ENCODE results near the gene LKAAEAR1.

LKAAEAR1 gene

DNA sequence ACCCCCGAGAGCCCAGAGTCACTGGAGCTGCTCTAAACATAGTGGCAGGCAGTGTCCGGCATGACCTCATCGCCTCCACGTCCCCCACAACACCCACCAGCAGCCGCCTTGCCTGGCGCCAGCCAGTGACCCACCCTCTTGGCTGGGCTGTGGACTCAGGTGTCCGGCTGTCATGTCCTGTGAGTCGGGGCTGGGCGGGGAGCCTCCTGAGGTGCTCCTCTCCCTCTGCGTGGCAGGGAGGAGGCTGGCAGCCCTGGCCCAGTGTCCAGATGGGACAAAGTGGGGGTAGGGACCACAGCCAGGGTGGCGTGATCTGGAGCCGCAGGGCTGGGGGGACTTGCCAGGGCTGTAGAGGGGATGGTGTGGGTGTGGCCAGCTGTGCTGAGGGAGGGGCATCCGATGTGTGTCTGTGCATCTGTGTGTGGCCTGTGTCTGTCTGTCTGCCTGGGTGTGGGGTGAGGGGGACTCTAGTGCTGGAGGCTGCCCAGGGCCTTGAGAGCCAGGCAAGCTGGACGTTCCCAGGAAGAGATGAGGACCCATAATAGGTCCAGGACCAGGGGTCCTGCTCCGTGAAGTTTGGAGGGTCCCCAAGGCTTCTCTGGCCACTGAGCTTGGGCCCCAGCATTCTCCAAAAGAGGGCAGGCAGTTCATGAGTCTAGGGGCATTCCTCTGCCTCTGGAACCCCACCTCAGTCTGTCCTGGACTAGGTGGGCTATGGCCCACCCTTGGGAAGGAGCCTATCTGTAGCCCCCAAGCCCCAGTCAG, 32.5 kb downstream of the LKAAEAR1 start:
- H3K4me1 ChIP-seq (ENCODE audit: control insufficient read depth in 5 of 5, insufficient read depth in 5 of 5, low read length in 5 of 5): peaks cover 0 to 66% (median 20%) of the 10 kb centered on the region in 5 donors
- peak overlapping the region in 2 of 5 donors; percentile 15 to 65 for H3K4me3 ChIP-seq (ENCODE audit: low read depth in 1 of 5, low read length in 5 of 5)
- H3K36me3 ChIP-seq (ENCODE audit: control insufficient read depth in 5 of 5, insufficient read depth in 5 of 5, low read length in 5 of 5): peaks cover 0 to 5% (median 0%) of the 10 kb centered on the region in 5 donors
- H3K27me3 ChIP-seq (ENCODE audit: control insufficient read depth in 5 of 5, insufficient read depth in 4 of 5, low read length in 5 of 5): peaks cover 42 to 70% (median 56%) of the 10 kb centered on the region in 5 donors
- no peaks in the 10 kb centered on the region for H3K9me3 ChIP-seq (ENCODE audit: control insufficient read depth in 5 of 5, low read length in 5 of 5)
- H3K27ac ChIP-seq (ENCODE audit: low read depth, low read length): peak overlapping the region; percentile 82
- H3K9ac ChIP-seq (ENCODE audit: low read length in 5 of 5): peak overlapping the region in 1 of 5 donors; percentile 68

DNA sequence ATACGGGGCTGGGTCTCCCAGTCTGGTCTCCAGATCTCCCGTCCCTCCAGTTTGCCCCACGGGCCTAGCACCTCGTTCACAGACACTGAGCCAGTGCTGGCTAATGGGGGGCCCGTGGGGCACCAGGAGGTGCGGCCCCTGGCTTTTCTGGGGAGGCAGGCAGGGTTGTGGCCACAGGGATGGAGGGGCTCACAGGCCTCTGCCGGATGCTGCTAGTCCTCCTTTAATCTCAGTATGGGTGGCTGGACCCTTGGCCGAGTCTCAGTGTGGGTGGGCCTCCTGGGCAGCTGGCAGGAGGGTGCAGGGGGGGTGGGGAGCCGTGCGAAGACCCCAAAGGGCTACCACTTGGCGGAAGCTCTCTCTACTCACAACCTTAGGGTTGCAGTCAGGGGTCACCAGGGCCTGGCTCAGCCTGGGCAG, 33.2 kb downstream of the LKAAEAR1 start:
- peaks cover 44 to 70% (median 58%) of the 10 kb centered on the region in 5 donors for H3K27me3 ChIP-seq (ENCODE audit: control insufficient read depth in 5 of 5, insufficient read depth in 4 of 5, low read length in 5 of 5)
- peak overlapping the region; percentile 82 for H3K27ac ChIP-seq (ENCODE audit: low read depth, low read length)
- peak overlapping the region in 3 of 5 donors; percentile 58 to 65 (median 58) for H3K4me3 ChIP-seq (ENCODE audit: low read depth in 1 of 5, low read length in 5 of 5)
- peaks cover 0 to 5% (median 3%) of the 10 kb centered on the region in 5 donors for H3K36me3 ChIP-seq (ENCODE audit: control insufficient read depth in 5 of 5, insufficient read depth in 5 of 5, low read length in 5 of 5)
- peak overlapping the region in 2 of 5 donors; percentile 43 to 69 for H3K9ac ChIP-seq (ENCODE audit: low read length in 5 of 5)
- no peaks in the 10 kb centered on the region for H3K9me3 ChIP-seq (ENCODE audit: control insufficient read depth in 5 of 5, low read length in 5 of 5)
- H3K4me1 ChIP-seq (ENCODE audit: control insufficient read depth in 5 of 5, insufficient read depth in 5 of 5, low read length in 5 of 5): peaks cover 0 to 63% (median 18%) of the 10 kb centered on the region in 5 donors

GRCh38 chr20:64050261-64051032, 33.8 kb downstream of the LKAAEAR1 start:
- Histone ChIP-seq H3K27me3 (ENCODE audit: control insufficient read depth in 5 of 5, insufficient read depth in 4 of 5, low read length in 5 of 5) (peaks cover 45 to 68% (median 53%) of the 10 kb centered on the region in 5 donors), H3K27ac (ENCODE audit: low read depth, low read length) (peak overlapping the region; percentile 82), H3K4me3 (ENCODE audit: low read depth in 1 of 5, low read length in 5 of 5) (peak overlapping the region in 3 of 5 donors; percentile 58 to 65 (median 58)), H3K9me3 (ENCODE audit: control insufficient read depth in 5 of 5, low read length in 5 of 5) (no peaks in the 10 kb centered on the region), H3K36me3 (ENCODE audit: control insufficient read depth in 5 of 5, insufficient read depth in 5 of 5, low read length in 5 of 5) (peaks cover 0 to 6% (median 3%) of the 10 kb centered on the region in 5 donors), H3K9ac (ENCODE audit: low read length in 5 of 5) (peak overlapping the region in 3 of 5 donors; percentile 1 to 69 (median 43)), H3K4me1 (ENCODE audit: control insufficient read depth in 5 of 5, insufficient read depth in 5 of 5, low read length in 5 of 5) (peaks cover 0 to 63% (median 13%) of the 10 kb centered on the region in 5 donors)

GRCh38 chr20:64049878-64050260, 34.3 kb downstream of the LKAAEAR1 start:
- peaks cover 0 to 63% (median 13%) of the 10 kb centered on the region in 5 donors for H3K4me1 ChIP-seq (ENCODE audit: control insufficient read depth in 5 of 5, insufficient read depth in 5 of 5, low read length in 5 of 5)
- H3K9ac ChIP-seq (ENCODE audit: low read length in 5 of 5): peak overlapping the region in 3 of 5 donors; percentile 1 to 69 (median 43)
- H3K9me3 ChIP-seq (ENCODE audit: control insufficient read depth in 5 of 5, low read length in 5 of 5): no peaks in the 10 kb centered on the region
- peaks cover 0 to 6% (median 3%) of the 10 kb centered on the region in 5 donors for H3K36me3 ChIP-seq (ENCODE audit: control insufficient read depth in 5 of 5, insufficient read depth in 5 of 5, low read length in 5 of 5)
- H3K27ac ChIP-seq (ENCODE audit: low read depth, low read length): peak overlapping the region; percentile 82
- peaks cover 44 to 64% (median 57%) of the 10 kb centered on the region in 5 donors for H3K27me3 ChIP-seq (ENCODE audit: control insufficient read depth in 5 of 5, insufficient read depth in 4 of 5, low read length in 5 of 5)
- peak overlapping the region in 3 of 5 donors; percentile 58 to 65 (median 58) for H3K4me3 ChIP-seq (ENCODE audit: low read depth in 1 of 5, low read length in 5 of 5)

- peaks cover 43 to 64% (median 55%) of the 10 kb centered on the region in 5 donors for H3K27me3 ChIP-seq (ENCODE audit: control insufficient read depth in 5 of 5, insufficient read depth in 4 of 5, low read length in 5 of 5)
- H3K9me3 ChIP-seq (ENCODE audit: control insufficient read depth in 5 of 5, low read length in 5 of 5): no peaks in the 10 kb centered on the region
- peak within 1 kb of the TSS; percentile 82 for H3K27ac ChIP-seq (ENCODE audit: low read depth, low read length)
- H3K4me3 ChIP-seq (ENCODE audit: low read depth in 1 of 5, low read length in 5 of 5): peak within 1 kb of the TSS in 3 of 5 donors; percentile 58 to 76 (median 67)
- H3K4me1 ChIP-seq (ENCODE audit: control insufficient read depth in 5 of 5, insufficient read depth in 5 of 5, low read length in 5 of 5): peaks cover 0 to 64% (median 15%) of the 10 kb centered on the region in 5 donors
- peaks cover 0 to 6% (median 3%) of the 10 kb centered on the region in 5 donors for H3K36me3 ChIP-seq (ENCODE audit: control insufficient read depth in 5 of 5, insufficient read depth in 5 of 5, low read length in 5 of 5)
- H3K9ac ChIP-seq (ENCODE audit: low read length in 5 of 5): peak within 1 kb of the TSS in 3 of 5 donors; percentile 1 to 69 (median 43)
Measured at GRCh38 chr20:64049060-64049877, 34.9 kb downstream of the LKAAEAR1 start, which contains the start of gene SOX18. SOX18 (minus strand) TSS chr20:64049639; CDS start chr20:64049516, 123 bp downstream.

- Histone ChIP-seq H3K27me3 (ENCODE audit: control insufficient read depth in 5 of 5, insufficient read depth in 4 of 5, low read length in 5 of 5) (peaks cover 37 to 64% (median 48%) of the 10 kb centered on the region in 5 donors), H3K9me3 (ENCODE audit: control insufficient read depth in 5 of 5, low read length in 5 of 5) (no peaks in the 10 kb centered on the region), H3K36me3 (ENCODE audit: control insufficient read depth in 5 of 5, insufficient read depth in 5 of 5, low read length in 5 of 5) (peaks cover 0 to 6% (median 3%) of the 10 kb centered on the region in 5 donors), H3K9ac (ENCODE audit: low read length in 5 of 5) (no peak overlapping the region), H3K27ac (ENCODE audit: low read depth, low read length) (no peak overlapping the region), H3K4me1 (ENCODE audit: control insufficient read depth in 5 of 5, insufficient read depth in 5 of 5, low read length in 5 of 5) (peaks cover 0 to 63% (median 13%) of the 10 kb centered on the region in 5 donors), H3K4me3 (ENCODE audit: low read depth in 1 of 5, low read length in 5 of 5) (peak overlapping the region in 3 of 5 donors; percentile 39 to 76 (median 67))
Measured at GRCh38 chr20:64048402-64049044, 35.7 kb downstream of the LKAAEAR1 start.

DNA sequence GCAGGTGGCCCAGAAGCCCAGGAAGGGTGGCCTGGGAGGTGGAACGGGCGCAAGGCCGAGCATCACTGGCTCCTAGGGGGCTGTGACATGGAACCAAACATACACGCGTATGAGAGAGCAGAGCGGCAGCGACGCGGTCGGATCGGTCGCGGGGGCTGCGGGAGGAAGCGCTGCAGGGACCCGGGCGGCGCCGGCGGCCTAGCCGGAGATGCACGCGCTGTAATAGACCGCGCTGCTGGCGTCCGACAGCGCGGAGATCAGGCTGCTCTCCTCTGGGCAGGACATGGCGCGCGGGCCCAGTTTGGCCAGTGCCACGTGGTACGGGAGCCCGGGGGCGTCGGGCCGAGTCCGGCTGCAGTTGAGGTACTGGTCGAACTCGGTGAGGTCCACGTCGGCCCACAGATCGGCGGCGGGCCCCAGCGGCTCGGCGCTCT, 36.2 kb downstream of the LKAAEAR1 start:
- Histone ChIP-seq H3K4me3 (ENCODE audit: low read depth in 1 of 5, low read length in 5 of 5) (peak overlapping the region in 3 of 5 donors; percentile 67 to 76 (median 71)), H3K27me3 (ENCODE audit: control insufficient read depth in 5 of 5, insufficient read depth in 4 of 5, low read length in 5 of 5) (peaks cover 32 to 59% (median 45%) of the 10 kb centered on the region in 5 donors), H3K27ac (ENCODE audit: low read depth, low read length) (no peak overlapping the region), H3K9me3 (ENCODE audit: control insufficient read depth in 5 of 5, low read length in 5 of 5) (no peaks in the 10 kb centered on the region), H3K4me1 (ENCODE audit: control insufficient read depth in 5 of 5, insufficient read depth in 5 of 5, low read length in 5 of 5) (peaks cover 0 to 60% (median 11%) of the 10 kb centered on the region in 5 donors), H3K36me3 (ENCODE audit: control insufficient read depth in 5 of 5, insufficient read depth in 5 of 5, low read length in 5 of 5) (peaks cover 0 to 6% (median 3%) of the 10 kb centered on the region in 5 donors), H3K9ac (ENCODE audit: low read length in 5 of 5) (peak overlapping the region in 1 of 5 donors; percentile 48)

DNA sequence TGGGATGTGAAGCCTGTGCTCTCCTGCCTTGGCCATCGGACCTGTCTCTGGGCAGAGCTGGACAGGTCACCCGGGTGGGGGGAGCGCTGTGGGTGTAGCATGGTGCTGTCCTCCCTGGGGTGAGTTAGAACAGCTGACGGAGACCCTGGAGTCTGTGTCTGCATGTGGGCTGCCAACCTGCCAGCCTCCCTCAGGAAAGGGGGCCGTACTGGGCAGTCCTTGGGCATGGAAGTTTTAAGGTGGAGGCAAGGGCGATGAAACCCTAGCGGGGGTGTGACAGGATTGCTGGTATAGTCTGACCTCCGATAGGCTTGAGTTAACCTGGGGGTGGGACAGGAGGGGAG, 37.2 kb downstream of the LKAAEAR1 start:
- Histone ChIP-seq H3K9me3 (ENCODE audit: control insufficient read depth in 5 of 5, low read length in 5 of 5) (no peaks in the 10 kb centered on the region), H3K36me3 (ENCODE audit: control insufficient read depth in 5 of 5, insufficient read depth in 5 of 5, low read length in 5 of 5) (peaks cover 0 to 6% (median 3%) of the 10 kb centered on the region in 5 donors), H3K4me3 (ENCODE audit: low read depth in 1 of 5, low read length in 5 of 5) (peak overlapping the region in 4 of 5 donors; percentile 67 to 76 (median 70)), H3K27me3 (ENCODE audit: control insufficient read depth in 5 of 5, insufficient read depth in 4 of 5, low read length in 5 of 5) (peaks cover 31 to 54% (median 43%) of the 10 kb centered on the region in 5 donors), H3K9ac (ENCODE audit: low read length in 5 of 5) (peak overlapping the region in 1 of 5 donors; percentile 60), H3K27ac (ENCODE audit: low read depth, low read length) (peak overlapping the region; percentile 46), H3K4me1 (ENCODE audit: control insufficient read depth in 5 of 5, insufficient read depth in 5 of 5, low read length in 5 of 5) (peaks cover 0 to 55% (median 13%) of the 10 kb centered on the region in 5 donors)

Measured in subcutaneous abdominal adipose tissue (tissue), 5 donors.